Epithelial cell of proximal tubule (primary cell): ENCODE measurements around the gene PERP. TPM values are rescaled to one million over a fixed set of nuclear protein-coding genes. Genes with fewer than 3 reads are reported as not detected.
"Not testable (repeated sequence)": the region's sequence is repeated elsewhere in the genome, so short reads cannot be mapped to it uniquely, and the experiment has no call there.

Experiments used
- DNase-seq: peaks from one replicate; pipeline ENCODE4 v3.0.0-alpha.2; 2011; ENCODE audit warnings: low read depth
- H3K4me3 ChIP-seq: 2 replicates; pipeline ENCODE4 v1.5.1; 2011; ENCODE audit warnings: low read depth, mild to moderate bottlenecking, low read length
- CTCF ChIP-seq: conservative IDR thresholded peaks from 2 replicates; pipeline ENCODE4 v1.5.1; 2012; ENCODE audit warnings: low read depth, mild to moderate bottlenecking, low read length
- total RNA-seq: library from RNA; depleted of rRNA; stranded (reverse); fragments of >200 nt; gene quantifications from 2 replicates; pipeline ENCODE4 v1.2.3, GENCODE V29; 2015

The PERP gene
- total RNA-seq, 1 donor from 2014 or later = 65.6 TPM

- no peak for TF ChIP-seq CTCF
- H3K4me3 ChIP-seq = no peak overlapping the region
- DNase-seq = no peak
Measured at GRCh38 chr6:138084904-138085838, 22.0 kb downstream of the PERP start.

- no peak for TF ChIP-seq CTCF
- no peak for DNase-seq
- H3K4me3 ChIP-seq = no peak overlapping the region
Measured at GRCh38 chr6:138082232-138082631, 25.0 kb downstream of the PERP start.

GRCh38 chr6:138079556-138079955, 27.7 kb downstream of the PERP start:
- not testable (repeated sequence) for H3K4me3 ChIP-seq, DNase-seq

GRCh38 chr6:138078491-138078890, 28.7 kb downstream of the PERP start:
- TF ChIP-seq CTCF = no peak
- DNase-seq = no peak
- H3K4me3 ChIP-seq = no peak overlapping the region

GRCh38 chr6:138073264-138073663, 34.0 kb downstream of the PERP start:
- H3K4me3 ChIP-seq = no peak overlapping the region
- no peak for DNase-seq
- no peak for TF ChIP-seq CTCF

GRCh38 chr6:138063726-138064125, 43.5 kb downstream of the PERP start:
- no peak for TF ChIP-seq CTCF
- no peak overlapping the region for H3K4me3 ChIP-seq
- DNase-seq = no peak

GRCh38 chr6:138054982-138055381, 52.2 kb downstream of the PERP start:
- DNase-seq = no peak
- no peak overlapping the region for H3K4me3 ChIP-seq
- TF ChIP-seq CTCF = no peak
